ENCODE data around the gene KRT37.
"Not testable (repeated sequence)": the region's sequence is repeated elsewhere in the genome, so short reads cannot be mapped to it uniquely, and the experiment has no call there.

The KRT37 gene

DNA sequence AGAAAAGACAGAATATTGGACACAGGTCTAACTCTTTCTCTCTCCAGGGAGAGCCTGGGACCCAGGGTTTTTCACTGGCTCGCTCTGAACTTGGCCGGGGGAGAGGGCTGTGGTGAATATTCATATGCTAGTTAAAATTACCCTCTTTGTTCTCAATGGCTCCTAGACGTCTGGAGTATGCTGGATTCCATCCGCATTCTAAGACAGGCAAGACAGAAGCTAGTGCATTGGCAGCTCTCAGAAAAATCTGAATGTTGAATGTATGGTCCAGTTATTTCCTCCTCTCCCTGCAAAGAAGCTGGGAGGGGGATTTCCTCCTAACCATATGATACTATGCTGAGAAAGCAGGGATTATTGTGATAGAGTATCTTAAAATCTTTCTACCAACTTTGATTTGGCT is 36.7 kb downstream of the KRT37 start:
- TF ChIP-seq POLR2A (IDR thresholded peaks at IDR 0.05; ENCODE audit: low read length) (no peak), GATA1 (IDR thresholded peaks at IDR 0.05; ENCODE audit: low read depth, low read length) (no peak)
- DNase-seq, result no peak

DNA sequence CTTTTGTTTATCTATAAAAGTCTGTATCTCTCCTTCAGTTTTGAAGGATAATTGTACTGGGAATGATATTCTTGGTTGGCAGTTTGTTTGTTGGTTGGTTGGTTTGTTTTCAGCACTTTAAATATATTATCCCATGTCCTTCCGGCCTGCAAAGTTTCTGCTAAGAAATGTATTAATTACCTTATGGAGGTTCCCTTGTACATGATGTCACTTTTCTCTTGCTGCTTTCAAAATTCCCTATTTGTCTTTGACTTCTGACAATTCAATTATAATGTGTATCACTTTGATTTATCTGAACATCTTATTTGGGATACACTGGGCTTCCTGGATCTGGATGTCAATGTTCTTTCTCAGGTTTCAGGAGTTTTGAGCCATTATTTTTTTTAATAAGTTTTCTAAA is 38.2 kb downstream of the KRT37 start:
- no peak for DNase-seq
- TF ChIP-seq POLR2A (IDR thresholded peaks at IDR 0.05; ENCODE audit: low read length), result no peak
- TF ChIP-seq GATA1 (IDR thresholded peaks at IDR 0.05; ENCODE audit: low read depth, low read length), result no peak

DNA sequence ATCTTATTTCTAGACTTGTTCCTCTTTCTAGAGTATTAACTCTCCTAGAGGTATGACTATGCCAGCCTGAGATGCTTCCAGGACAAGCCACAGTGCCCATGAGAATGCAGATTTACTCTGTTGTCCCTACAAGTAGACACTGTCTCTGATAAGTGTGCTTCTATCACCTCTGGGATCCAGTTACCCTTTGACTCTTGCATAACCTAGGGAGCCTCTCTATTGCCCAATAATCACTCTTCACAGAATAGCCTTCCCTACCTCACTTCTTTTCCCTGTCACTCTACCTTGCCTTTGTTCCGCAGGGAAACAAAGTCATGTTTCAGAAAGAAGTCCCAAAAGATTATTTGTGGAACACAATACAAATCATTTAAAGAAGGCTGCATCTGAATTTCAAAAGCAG is 40.7 kb downstream of the KRT37 start:
- no peak for TF ChIP-seq GATA1 (IDR thresholded peaks at IDR 0.05; ENCODE audit: low read depth, low read length)
- no peak for TF ChIP-seq POLR2A (IDR thresholded peaks at IDR 0.05; ENCODE audit: low read length)
- no peak for DNase-seq

DNA sequence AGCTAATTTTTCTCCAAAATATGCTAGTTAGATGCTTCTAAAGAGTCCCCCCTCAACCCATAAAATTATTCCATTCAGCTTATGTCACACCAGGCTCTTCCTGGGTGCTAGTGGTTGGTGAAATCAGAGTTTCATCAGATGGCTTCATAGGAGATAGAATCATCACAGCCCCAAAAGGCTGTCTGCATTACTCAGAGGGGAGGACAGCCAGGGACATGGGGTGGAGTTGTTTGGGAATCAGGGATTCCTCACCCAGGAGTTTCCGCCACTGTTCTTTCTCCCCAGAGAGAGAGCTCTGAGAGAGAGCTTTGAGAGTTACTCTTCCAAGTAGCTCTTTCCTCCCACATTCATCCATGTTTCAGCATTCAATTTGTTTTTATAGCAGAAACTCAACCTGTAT is 42.0 kb downstream of the KRT37 start:
- no peak for DNase-seq
- TF ChIP-seq POLR2A (IDR thresholded peaks at IDR 0.05; ENCODE audit: low read length) (no peak), GATA1 (IDR thresholded peaks at IDR 0.05; ENCODE audit: low read depth, low read length) (no peak)

DNA sequence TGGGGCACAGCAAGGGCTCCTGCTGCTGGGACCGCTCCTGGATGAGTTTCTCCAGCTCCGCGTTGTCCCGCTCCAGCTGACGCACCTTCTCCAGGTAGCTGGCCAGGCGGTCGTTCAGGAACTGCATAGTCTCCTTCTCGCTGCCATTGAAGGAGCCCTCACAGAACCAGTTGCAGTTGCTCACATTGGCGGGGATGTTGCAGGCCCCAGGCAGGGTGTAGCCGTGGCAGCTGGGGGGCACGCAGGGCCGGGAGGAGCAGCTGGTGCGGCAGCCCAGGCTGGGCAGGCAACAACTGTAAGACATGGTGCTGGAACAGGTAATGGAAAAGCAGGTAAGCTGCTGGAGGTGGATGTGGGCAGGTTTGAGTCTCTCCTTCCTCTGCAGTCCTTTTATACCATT is 42.4 kb downstream of the KRT37 start, which contains the start of gene KRT34:
Gene KRT34, minus strand, starts transcription at position 364 of the 400 bp plus-strand sequence. Its CDS starts 60 bp downstream, at position 304.
- not testable (repeated sequence) for DNase-seq

DNA sequence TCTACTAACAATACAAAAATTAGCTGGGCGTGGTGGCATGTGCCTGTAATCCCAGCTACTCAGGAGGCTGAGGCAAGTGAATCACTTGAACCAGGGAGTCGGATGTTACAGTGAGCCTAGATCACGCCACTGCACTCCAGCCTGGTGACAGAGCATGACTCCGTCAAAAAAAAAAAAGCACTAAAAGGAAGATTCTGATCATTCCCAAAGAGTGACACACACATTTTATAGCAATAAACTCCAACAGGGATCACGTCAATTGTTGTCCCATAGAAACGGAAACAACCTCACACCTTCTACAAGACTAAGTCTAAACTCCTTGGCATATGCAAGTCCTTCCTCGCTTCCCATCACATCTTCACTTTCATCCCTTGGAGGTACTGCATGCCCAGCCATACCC is 44.3 kb downstream of the KRT37 start:
- DNase-seq, result not testable (repeated sequence)

DNA sequence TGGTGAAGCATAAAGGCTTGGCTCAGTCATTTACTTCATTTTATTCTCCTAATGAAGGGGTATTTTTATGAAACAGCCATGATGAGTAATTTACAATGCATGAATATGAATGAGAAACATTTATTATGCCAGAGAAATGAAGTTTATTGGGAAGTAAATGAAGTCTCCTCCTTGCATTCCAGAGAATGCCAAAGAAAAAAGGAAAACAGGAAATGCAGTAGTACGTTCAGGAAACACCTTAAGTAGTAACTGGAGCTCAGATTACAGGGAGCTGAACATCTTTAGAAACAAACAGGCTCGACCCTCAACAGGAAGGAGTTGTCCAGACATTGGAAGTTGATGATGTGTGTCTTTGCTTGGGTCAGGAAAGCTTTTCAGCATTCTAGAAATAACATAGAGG is 46.8 kb downstream of the KRT37 start:
- no peak for DNase-seq
- TF ChIP-seq GATA1 (IDR thresholded peaks at IDR 0.05; ENCODE audit: low read depth, low read length) (no peak), POLR2A (IDR thresholded peaks at IDR 0.05; ENCODE audit: low read length) (no peak)

Measured in erythroblast (primary cell).